NB4 (cell line): ENCODE results near the gene MIDN.

Source experiments
- CTCF ChIP-seq: IDR thresholded peaks from one replicate; pipeline ENCODE4 v1.5.1; 2012; ENCODE audit warnings: low read depth, low read length
- POLR2A ChIP-seq: IDR thresholded peaks from 2 replicates; pipeline ENCODE4 v1.6.1; 2011; ENCODE audit warnings: mild to moderate bottlenecking; ENCODE audit not compliant: insufficient read length; ENCODE audit errors: extremely low read depth

- TF ChIP-seq CTCF = no peak
- no peak for TF ChIP-seq POLR2A
These were observed 52.5 kb downstream of the MIDN start for GRCh38 chr19:1300744-1301490.
